WTC11 (cell line): ENCODE measurements around the gene CUL2. TPM values are rescaled to one million over a fixed set of nuclear protein-coding genes. Genes with fewer than 3 reads are reported as not detected.

ENCODE experiments used
- AFF4 ChIP-seq: sonication (generic); formaldehyde crosslinking; IDR thresholded peaks from 2 replicates; pipeline ENCODE4 v1.8.1; 2023; ENCODE audit warnings: mild to moderate bottlenecking, missing genetic modification reagents, borderline replicate concordance
- AR ChIP-seq: fragments of 250-450 bp; sonication (Bioruptor Pico); IDR thresholded peaks from 2 replicates; pipeline ENCODE4 v1.9.0; 2021; ENCODE audit warnings: mild to moderate bottlenecking
- CREB1 ChIP-seq: sonication (generic); formaldehyde crosslinking; IDR thresholded peaks from 2 replicates; pipeline ENCODE4 v1.8.0; 2023; ENCODE audit warnings: mild to moderate bottlenecking, missing genetic modification reagents
- ETV6 ChIP-seq: sonication (generic); formaldehyde crosslinking; IDR thresholded peaks from 2 replicates; pipeline ENCODE4 v1.8.1; 2022; ENCODE audit warnings: mild to moderate bottlenecking, missing genetic modification reagents
- FOXK1 ChIP-seq: sonication (generic); formaldehyde crosslinking; IDR thresholded peaks from 2 replicates; pipeline ENCODE4 v1.8.0; 2022; ENCODE audit warnings: mild to moderate bottlenecking, moderate library complexity, missing genetic modification reagents
- FOXP1 ChIP-seq: sonication (generic); formaldehyde crosslinking; IDR thresholded peaks from 2 replicates; pipeline ENCODE4 v1.8.0; 2022; ENCODE audit warnings: missing genetic modification reagents, mild to moderate bottlenecking, moderate library complexity, borderline replicate concordance
- HMGXB4 ChIP-seq: sonication (generic); formaldehyde crosslinking; IDR thresholded peaks from 2 replicates; pipeline ENCODE4 v1.8.1; 2023; ENCODE audit warnings: mild to moderate bottlenecking, moderate library complexity, missing genetic modification reagents
- IRF1 ChIP-seq: sonication (generic); formaldehyde crosslinking; IDR thresholded peaks from 2 replicates; pipeline ENCODE4 v1.8.0; 2023; ENCODE audit warnings: missing genetic modification reagents
- KAT7 ChIP-seq: sonication (generic); formaldehyde crosslinking; IDR thresholded peaks from 2 replicates; pipeline ENCODE4 v1.8.1; 2023; ENCODE audit warnings: missing genetic modification reagents, mild to moderate bottlenecking, borderline replicate concordance
- MAX ChIP-seq: sonication (generic); formaldehyde crosslinking; IDR thresholded peaks from 2 replicates; pipeline ENCODE4 v1.8.0; 2022; ENCODE audit warnings: mild to moderate bottlenecking, missing genetic modification reagents
- OVOL2 ChIP-seq: fragments of 250-450 bp; sonication (Bioruptor Pico); IDR thresholded peaks from 2 replicates; pipeline ENCODE4 v1.9.0; 2021; ENCODE audit warnings: mild to moderate bottlenecking, borderline replicate concordance
- PRDM15 ChIP-seq: sonication (generic); formaldehyde crosslinking; IDR thresholded peaks from 2 replicates; pipeline ENCODE4 v1.8.0; 2022; ENCODE audit warnings: missing genetic modification reagents
- PRRX2 ChIP-seq: fragments of 250-450 bp; sonication (Bioruptor Pico); IDR thresholded peaks from 2 replicates; pipeline ENCODE4 v1.8.0; 2021; ENCODE audit warnings: mild to moderate bottlenecking
- SMAD3 ChIP-seq: sonication (generic); formaldehyde crosslinking; IDR thresholded peaks from 2 replicates; pipeline ENCODE4 v1.8.0; 2022; ENCODE audit warnings: missing genetic modification reagents, mild to moderate bottlenecking, borderline replicate concordance
- STAT6 ChIP-seq: sonication (generic); formaldehyde crosslinking; conservative IDR thresholded peaks from 2 replicates; pipeline ENCODE4 v1.8.1; 2023; ENCODE audit warnings: mild to moderate bottlenecking, low read depth, missing genetic modification reagents, moderate library complexity
- ZBTB21 ChIP-seq: sonication (generic); formaldehyde crosslinking; IDR thresholded peaks from 2 replicates; pipeline ENCODE4 v1.8.1; 2023; ENCODE audit warnings: mild to moderate bottlenecking, missing genetic modification reagents, borderline replicate concordance
- ZNF232 ChIP-seq: sonication (generic); formaldehyde crosslinking; IDR thresholded peaks from 2 replicates; pipeline ENCODE4 v1.8.0; 2022; ENCODE audit warnings: mild to moderate bottlenecking, missing genetic modification reagents
- ZNF425 ChIP-seq: fragments of 250-450 bp; sonication (Bioruptor Pico); conservative IDR thresholded peaks from 2 replicates; pipeline ENCODE4 v1.9.0; 2021; ENCODE audit warnings: mild to moderate bottlenecking
- total RNA-seq: library from RNA; stranded (reverse); gene quantifications from 3 replicates; pipeline ENCODE4 v1.2.3, GENCODE V29; 2021

The CUL2 gene
- total RNA-seq, 1 experiment from 2014 or later, result 38.3 TPM

- TF ChIP-seq MAX (CRISPR knock-in tag), result peak; percentile 82; the same call in 1 of the 2 replicates
- TF ChIP-seq AR (CRISPR knock-in tag), result no peak
- TF ChIP-seq ZNF232, result 0 out of 2 replicates have a peak, but pooled peaks have one; percentile 32
- TF ChIP-seq OVOL2 (CRISPR knock-in tag), result no peak
- TF ChIP-seq PRDM15 (CRISPR knock-in tag), result peak; percentile 16; the same call in 1 of the 2 replicates
- TF ChIP-seq HMGXB4 (CRISPR knock-in tag), result peak; percentile 89
- no peak; the same call in 1 of the 2 replicates for TF ChIP-seq IRF1 (CRISPR knock-in tag)
- peak; percentile 13; the same call in 1 of the 2 replicates for TF ChIP-seq ETV6 (CRISPR knock-in tag)
- no peak for TF ChIP-seq PRRX2 (CRISPR knock-in tag)
- TF ChIP-seq CREB1 (CRISPR knock-in tag), result peak; percentile 67; the same call in 1 of the 2 replicates
- 0 out of 2 replicates have a peak, but pooled peaks have one; percentile 39 for TF ChIP-seq AFF4
- peak; percentile 44; the same call in 1 of the 2 replicates for TF ChIP-seq SMAD3
- TF ChIP-seq ZNF425 (CRISPR knock-in tag), result no peak
- peak; percentile 16 for TF ChIP-seq FOXK1 (CRISPR knock-in tag)
- peak; percentile 86; the same call in 1 of the 2 replicates for TF ChIP-seq FOXP1 (CRISPR knock-in tag)
- TF ChIP-seq ZBTB21 (CRISPR knock-in tag), result peak; percentile 95
- peak; percentile 76; the same call in 1 of the 2 replicates for TF ChIP-seq STAT6 (CRISPR knock-in tag)
- TF ChIP-seq KAT7 (CRISPR knock-in tag), result peak; percentile 65; the same call in 1 of the 2 replicates
Observed at GRCh38 chr10:35126530-35127288, 36.6 kb upstream of the CUL2 start, which contains the start of gene CREM (continued).
